ENCODE results near the gene FAF2.

GRCh38 chr5:176531902-176532493 lies 83.8 kb downstream of the FAF2 start:
- TF ChIP-seq KAT7 (CRISPR knock-in tag; IDR thresholded peaks at IDR 0.05; ENCODE audit: borderline replicate concordance) (no peak), EMX1 (CRISPR knock-in tag; IDR thresholded peaks at IDR 0.05) (no peak), MXD4 (CRISPR knock-in tag; IDR thresholded peaks at IDR 0.05; ENCODE audit: borderline replicate concordance) (no peak)
- TF ChIP-seq, protein P1, sequence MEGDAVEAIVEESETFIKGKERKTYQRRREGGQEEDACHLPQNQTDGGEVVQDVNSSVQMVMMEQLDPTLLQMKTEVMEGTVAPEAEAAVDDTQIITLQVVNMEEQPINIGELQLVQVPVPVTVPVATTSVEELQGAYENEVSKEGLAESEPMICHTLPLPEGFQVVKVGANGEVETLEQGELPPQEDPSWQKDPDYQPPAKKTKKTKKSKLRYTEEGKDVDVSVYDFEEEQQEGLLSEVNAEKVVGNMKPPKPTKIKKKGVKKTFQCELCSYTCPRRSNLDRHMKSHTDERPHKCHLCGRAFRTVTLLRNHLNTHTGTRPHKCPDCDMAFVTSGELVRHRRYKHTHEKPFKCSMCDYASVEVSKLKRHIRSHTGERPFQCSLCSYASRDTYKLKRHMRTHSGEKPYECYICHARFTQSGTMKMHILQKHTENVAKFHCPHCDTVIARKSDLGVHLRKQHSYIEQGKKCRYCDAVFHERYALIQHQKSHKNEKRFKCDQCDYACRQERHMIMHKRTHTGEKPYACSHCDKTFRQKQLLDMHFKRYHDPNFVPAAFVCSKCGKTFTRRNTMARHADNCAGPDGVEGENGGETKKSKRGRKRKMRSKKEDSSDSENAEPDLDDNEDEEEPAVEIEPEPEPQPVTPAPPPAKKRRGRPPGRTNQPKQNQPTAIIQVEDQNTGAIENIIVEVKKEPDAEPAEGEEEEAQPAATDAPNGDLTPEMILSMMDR (IDR thresholded peaks at IDR 0.05), result no peak
